Testis (tissue), 3 donors: Measurements from ENCODE around the gene SGIP1. TPM values are rescaled to one million over a fixed set of nuclear protein-coding genes. Genes with fewer than 3 reads are reported as not detected.

Experiments used
- DNase-seq: peaks from one replicate; pipeline ENCODE4 v3.0.0-alpha.2; 2019
- H3K27ac ChIP-seq, 2 donors: fragments of 200-600 bp; sonication (generic); one replicate each; pipeline ENCODE4 v1.5.1; 2019
- H3K27me3 ChIP-seq: fragments of 200-600 bp; sonication (generic); one replicate; pipeline ENCODE4 v1.5.1; 2019
- H3K36me3 ChIP-seq: fragments of 200-600 bp; sonication (generic); one replicate; pipeline ENCODE4 v1.5.1; 2017; ENCODE audit warnings: low read depth; ENCODE audit errors: missing control alignments
- H3K4me1 ChIP-seq: fragments of 200-600 bp; sonication (generic); one replicate; pipeline ENCODE4 v1.5.1; 2019
- H3K4me3 ChIP-seq, 2 donors: fragments of 200-600 bp; sonication (generic); one replicate each; pipeline ENCODE4 v1.5.1; 2017 to 2019
- H3K9me3 ChIP-seq: fragments of 200-600 bp; sonication (generic); one replicate; pipeline ENCODE4 v1.5.1; 2017
- CTCF ChIP-seq, 3 experiments: fragments of 450-650 bp in 2 of 3; fragments of 200-600 bp in 1 of 3; sonication (generic) in 1 of 3; IDR thresholded peaks; one replicate each; pipeline ENCODE4 v1.5.1; 2016 to 2019; ENCODE audit warnings: antibody characterized with exemption in 3 of 3, mild to moderate bottlenecking in 2 of 3, moderate library complexity in 1 of 3
- POLR2A ChIP-seq: fragments of 450-650 bp; IDR thresholded peaks from one replicate; pipeline ENCODE4 v1.6.1; 2017; ENCODE audit warnings: antibody characterized with exemption, mild to moderate bottlenecking, moderate library complexity
- WGBS, 2 donors: methylation state at CpG; one replicate each; pipeline ENCODE4 v1.1.5; 2018; 5-methylcytosine and 5-hydroxymethylcytosine counted together
- intact Hi-C: fragments of 100-400 bp; cut with DNase I; formaldehyde crosslinking; loops from one replicate; pipeline ENCODE4 v1.15.1; 2023; ENCODE audit warnings: low total_unique reads
- polyA plus RNA-seq: library from polyadenylated mRNA; stranded (reverse); fragments of 350-450 nt; fragmentation: Illumina TruSeq; extraction: RNeasy Lipid Tissue Mini Kit (QIAGEN cat#74804); gene quantifications from one replicate; pipeline ENCODE4 v1.2.3, GENCODE V29; 2014; ENCODE audit warnings: low read depth, low replicate concordance; ENCODE audit not compliant: insufficient read depth
- total RNA-seq, 2 donors: library from RNA; depleted of rRNA; stranded (reverse); fragments of >200 nt; gene quantifications; one replicate each; pipeline ENCODE4 v1.2.3, GENCODE V29; 2016

The SGIP1 gene
- total and polyA plus RNA-seq, 3 donors from 2014 or later, result 11.7 to 67.9 (median 48.1) TPM

GRCh38 chr1:66617362-66618184 lies 83.6 kb downstream of the SGIP1 start:
- 87 to 97% methylated on average over 4 of the region's 4 CpGs for WGBS, 2 donors
- DNase-seq, result no peak
- no peak overlapping the region for H3K4me3 ChIP-seq
- H3K4me1 ChIP-seq, result no peaks in the 10 kb centered on the region
- no peaks in the 10 kb centered on the region for H3K27me3 ChIP-seq
- H3K27ac ChIP-seq, result no peak overlapping the region
- no peak for TF ChIP-seq POLR2A
- no peak for TF ChIP-seq CTCF (IDR thresholded peaks at IDR 0.05)
- intact Hi-C loops, result no loop called here
- H3K9me3 ChIP-seq, result no peaks in the 10 kb centered on the region
- H3K36me3 ChIP-seq, result no peaks in the 10 kb centered on the region

GRCh38 chr1:66618390-66618789 lies 84.4 kb downstream of the SGIP1 start:
- no peaks in the 10 kb centered on the region for H3K4me1 ChIP-seq
- H3K27ac ChIP-seq, result no peak overlapping the region
- H3K27me3 ChIP-seq, result no peaks in the 10 kb centered on the region
- H3K36me3 ChIP-seq, result no peaks in the 10 kb centered on the region
- TF ChIP-seq CTCF (IDR thresholded peaks at IDR 0.05) (no peak), POLR2A (no peak)
- no peak overlapping the region for H3K4me3 ChIP-seq
- no peak for DNase-seq
- intact Hi-C loops, result no loop called here
- H3K9me3 ChIP-seq, result no peaks in the 10 kb centered on the region

GRCh38 chr1:66623812-66624211 lies 89.9 kb downstream of the SGIP1 start:
- intact Hi-C loops, result no loop called here
- no peak overlapping the region for H3K4me3 ChIP-seq
- no peak for TF ChIP-seq CTCF (IDR thresholded peaks at IDR 0.05)
- no peak for TF ChIP-seq POLR2A
- WGBS, 2 donors, result 53 to 54% methylated on average over 1 of the region's 1 CpG
- H3K9me3 ChIP-seq, result no peaks in the 10 kb centered on the region
- no peak for DNase-seq
- H3K27me3 ChIP-seq, result no peaks in the 10 kb centered on the region
- H3K4me1 ChIP-seq, result no peaks in the 10 kb centered on the region
- no peak overlapping the region for H3K27ac ChIP-seq
- no peaks in the 10 kb centered on the region for H3K36me3 ChIP-seq

GRCh38 chr1:66624412-66625060 lies 90.6 kb downstream of the SGIP1 start:
- H3K27me3 ChIP-seq, result no peaks in the 10 kb centered on the region
- H3K9me3 ChIP-seq, result no peaks in the 10 kb centered on the region
- 91 to 97% methylated on average over 1 of the region's 1 CpG for WGBS, 2 donors
- intact Hi-C loops, result no loop called here
- no peaks in the 10 kb centered on the region for H3K4me1 ChIP-seq
- H3K27ac ChIP-seq, result no peak overlapping the region
- TF ChIP-seq CTCF (IDR thresholded peaks at IDR 0.05) (no peak), POLR2A (no peak)
- H3K36me3 ChIP-seq, result no peaks in the 10 kb centered on the region
- DNase-seq, result no peak
- H3K4me3 ChIP-seq, result no peak overlapping the region
